RPMI8226 (cell line): Measurements from ENCODE around the gene TRAF6.
A peak's percentile ranks its signal among the peaks of the same experiment; 100 is the strongest.
"Not testable (repeated sequence)": the region's sequence is repeated elsewhere in the genome, so short reads cannot be mapped to it uniquely, and the experiment has no call there.

Experiments used
- DNase-seq: peaks from one replicate; pipeline ENCODE4 v3.0.0-alpha.2; 2015

Gene TRAF6, protein sequence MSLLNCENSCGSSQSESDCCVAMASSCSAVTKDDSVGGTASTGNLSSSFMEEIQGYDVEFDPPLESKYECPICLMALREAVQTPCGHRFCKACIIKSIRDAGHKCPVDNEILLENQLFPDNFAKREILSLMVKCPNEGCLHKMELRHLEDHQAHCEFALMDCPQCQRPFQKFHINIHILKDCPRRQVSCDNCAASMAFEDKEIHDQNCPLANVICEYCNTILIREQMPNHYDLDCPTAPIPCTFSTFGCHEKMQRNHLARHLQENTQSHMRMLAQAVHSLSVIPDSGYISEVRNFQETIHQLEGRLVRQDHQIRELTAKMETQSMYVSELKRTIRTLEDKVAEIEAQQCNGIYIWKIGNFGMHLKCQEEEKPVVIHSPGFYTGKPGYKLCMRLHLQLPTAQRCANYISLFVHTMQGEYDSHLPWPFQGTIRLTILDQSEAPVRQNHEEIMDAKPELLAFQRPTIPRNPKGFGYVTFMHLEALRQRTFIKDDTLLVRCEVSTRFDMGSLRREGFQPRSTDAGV

GRCh38 chr11:36509694-36510593 lies at the start of gene TRAF6:
TRAF6 (minus strand) TSS chr11:36510272; CDS start chr11:36501515, 8,757 bp downstream.
- peak; percentile 85 for DNase-seq

- no peak for DNase-seq
Observed at GRCh38 chr11:36558571-36559413, 48.7 kb upstream of the TRAF6 start.

DNA sequence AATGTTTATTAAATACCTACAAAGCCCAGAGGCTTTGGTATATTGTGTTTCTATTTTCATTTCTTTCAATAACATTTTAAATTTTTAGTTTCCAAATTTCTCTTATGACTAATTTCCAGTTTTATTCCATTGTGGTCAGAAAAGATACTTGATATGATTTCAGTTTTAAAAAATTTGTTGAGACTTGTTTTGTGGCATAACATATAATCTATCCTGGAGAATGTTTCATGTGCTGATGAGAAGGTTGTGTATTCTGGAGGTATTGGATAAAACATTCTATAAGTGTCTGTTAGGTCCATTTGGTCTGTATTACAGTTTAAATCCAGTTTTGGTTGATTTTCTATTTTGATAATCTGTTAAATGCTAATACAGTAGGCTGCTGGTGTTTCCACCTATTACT lies 47.9 kb upstream of the TRAF6 start:
- DNase-seq = no peak

DNA sequence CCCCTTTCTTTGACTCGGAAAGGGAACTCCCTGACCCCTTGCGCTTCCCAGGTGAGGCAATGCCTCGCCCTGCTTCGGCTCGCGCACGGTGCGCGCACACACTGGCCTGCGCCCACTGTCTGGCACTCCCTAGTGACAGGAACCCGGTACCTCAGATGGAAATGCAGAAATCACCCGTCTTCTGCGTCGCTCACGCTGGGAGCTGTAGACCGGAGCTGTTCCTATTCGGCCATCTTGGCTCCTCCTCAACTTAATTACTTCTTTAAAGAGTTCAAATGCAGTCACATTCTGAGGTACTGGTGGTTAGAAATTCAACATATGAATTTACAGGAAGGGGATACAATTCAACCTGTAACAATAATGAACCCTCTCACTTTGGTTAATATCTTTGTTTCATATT lies 47.3 kb upstream of the TRAF6 start:
- DNase-seq = not testable (repeated sequence)

GRCh38 chr11:36550385-36551115 lies 40.5 kb upstream of the TRAF6 start:
- DNase-seq = no peak

DNA sequence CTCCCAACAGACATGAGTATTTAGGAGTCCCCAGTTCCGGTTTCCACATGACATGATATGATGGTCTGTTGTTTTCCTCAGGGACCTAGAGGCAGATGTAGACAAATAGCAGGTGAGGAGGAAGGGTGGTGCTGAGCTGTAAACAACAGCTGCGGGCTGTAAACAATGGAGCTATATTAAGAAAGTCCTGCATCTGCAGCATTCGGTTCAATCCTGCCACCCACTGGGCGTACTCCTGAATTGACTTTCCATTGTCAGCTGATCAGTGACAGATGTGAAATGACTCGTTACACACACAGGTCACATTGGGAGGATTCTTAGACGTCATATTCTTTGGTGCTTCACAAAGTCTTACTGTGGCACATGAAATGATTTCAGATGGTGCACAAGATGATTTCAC lies 30.9 kb upstream of the TRAF6 start:
- peak; percentile 34 for DNase-seq

DNA sequence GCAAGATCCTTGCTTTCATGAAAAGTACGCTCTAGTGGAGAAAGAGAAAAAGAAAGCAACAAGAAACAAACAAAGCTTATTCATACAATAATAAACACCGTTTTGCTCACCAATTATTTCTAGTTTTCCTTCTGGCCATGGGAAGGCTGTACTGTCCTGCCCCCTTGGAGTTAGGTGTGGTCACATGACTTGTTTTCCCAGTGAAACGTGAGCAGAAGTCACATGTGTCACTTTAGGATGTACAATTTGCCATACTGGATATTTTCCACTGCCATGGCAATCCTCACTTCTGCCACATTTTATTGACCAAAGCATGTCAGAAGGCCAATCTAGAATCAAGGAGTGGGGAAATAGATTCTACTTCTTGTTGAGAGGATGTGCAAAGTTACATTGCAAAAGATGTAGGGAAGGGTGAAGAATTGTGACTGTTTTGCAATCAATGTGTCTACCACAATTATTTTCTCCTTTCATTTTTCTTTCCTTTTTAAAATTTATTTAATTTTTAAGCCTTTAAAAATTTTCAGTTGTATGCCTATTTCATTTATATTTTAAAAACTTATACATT lies 24.3 kb upstream of the TRAF6 start:
- no peak for DNase-seq

GRCh38 chr11:36532941-36533601 lies 23.0 kb upstream of the TRAF6 start:
- no peak for DNase-seq

DNA sequence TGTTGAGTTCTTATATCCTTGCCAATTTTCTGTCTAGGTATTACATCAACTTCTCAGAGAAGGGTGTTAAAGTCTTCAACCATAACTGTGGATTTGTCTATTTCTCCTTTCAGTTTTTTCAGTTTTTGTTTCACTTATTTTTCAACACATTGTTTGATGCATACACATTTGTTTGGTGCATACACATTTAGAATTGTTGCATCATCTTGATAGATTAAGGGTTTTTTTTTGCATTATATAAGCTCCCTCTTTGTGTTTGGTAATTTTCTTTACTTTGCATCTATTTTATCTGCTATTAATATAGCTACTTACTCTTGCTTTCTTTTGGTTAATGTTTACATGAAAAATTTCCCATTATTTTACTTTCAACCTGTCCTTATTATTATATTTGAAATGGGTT lies 20.8 kb upstream of the TRAF6 start:
- DNase-seq = no peak

- DNase-seq = no peak
Observed at GRCh38 chr11:36513965-36514364, 3.9 kb upstream of the TRAF6 start.

- DNase-seq = no peak
Observed at GRCh38 chr11:36512016-36512415, 1.9 kb upstream of the TRAF6 start.

GRCh38 chr11:36511062-36511461 lies 990 bp upstream of the TRAF6 start:
- not testable (repeated sequence) for DNase-seq

DNA sequence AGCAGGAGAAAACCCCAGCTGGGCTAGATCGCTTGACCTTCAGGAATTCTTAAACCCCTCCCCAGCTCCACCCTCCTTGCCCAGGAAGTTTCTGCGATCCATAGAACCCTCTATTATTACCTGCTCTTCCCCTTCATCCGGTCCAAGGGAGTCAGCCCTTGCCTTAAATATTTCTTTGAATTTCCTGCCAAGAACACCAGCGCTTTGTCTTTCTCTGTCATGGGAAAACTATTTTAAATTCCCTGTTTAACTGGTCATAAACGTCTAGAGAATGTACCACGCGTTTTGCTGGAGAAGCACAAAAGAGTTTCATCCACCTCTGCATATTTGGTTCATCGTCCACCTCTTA lies 496 bp upstream of the TRAF6 start:
- no peak for DNase-seq

GRCh38 chr11:36509201-36509639 lies 852 bp downstream of the TRAF6 start:
- DNase-seq = peak; percentile 33

DNA sequence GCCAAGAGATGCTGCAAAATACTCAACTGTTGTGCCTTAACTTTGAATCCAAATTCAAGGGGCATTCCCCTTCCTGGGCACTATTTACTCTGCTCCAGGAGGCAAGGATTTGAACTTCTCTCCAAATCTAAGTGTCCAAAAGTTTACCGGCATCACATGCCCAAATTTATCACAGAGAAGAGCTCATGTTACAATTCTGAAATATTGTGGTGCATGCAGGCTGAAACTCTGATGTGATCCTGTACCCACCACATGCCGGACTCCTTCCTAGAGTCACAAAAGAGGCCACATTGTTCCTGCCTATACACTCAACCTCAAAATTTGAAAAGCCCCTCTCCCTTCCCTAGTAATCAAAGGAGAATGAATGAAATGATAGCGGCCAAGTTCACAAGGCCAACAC lies 1.3 kb downstream of the TRAF6 start:
- no peak for DNase-seq

GRCh38 chr11:36507824-36508489 lies 2.1 kb downstream of the TRAF6 start:
- DNase-seq = no peak

DNA sequence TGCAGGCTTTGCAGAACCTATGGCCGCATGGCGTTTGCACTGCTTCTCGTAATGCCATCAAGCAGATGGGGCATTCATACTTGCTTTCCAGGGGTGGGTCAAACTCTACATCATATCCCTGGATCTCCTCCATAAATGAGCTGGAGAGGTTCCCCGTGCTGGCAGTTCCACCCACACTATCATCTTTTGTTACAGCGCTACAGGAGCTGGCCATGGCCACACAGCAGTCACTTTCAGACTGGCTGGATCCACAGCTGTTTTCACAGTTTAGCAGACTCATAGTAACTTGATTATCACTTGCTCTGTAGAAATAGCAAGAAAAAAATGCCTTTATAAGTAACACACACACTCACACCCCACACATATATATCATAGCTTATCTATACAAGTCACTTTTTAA lies 8.8 kb downstream of the TRAF6 start:
- no peak for DNase-seq

DNA sequence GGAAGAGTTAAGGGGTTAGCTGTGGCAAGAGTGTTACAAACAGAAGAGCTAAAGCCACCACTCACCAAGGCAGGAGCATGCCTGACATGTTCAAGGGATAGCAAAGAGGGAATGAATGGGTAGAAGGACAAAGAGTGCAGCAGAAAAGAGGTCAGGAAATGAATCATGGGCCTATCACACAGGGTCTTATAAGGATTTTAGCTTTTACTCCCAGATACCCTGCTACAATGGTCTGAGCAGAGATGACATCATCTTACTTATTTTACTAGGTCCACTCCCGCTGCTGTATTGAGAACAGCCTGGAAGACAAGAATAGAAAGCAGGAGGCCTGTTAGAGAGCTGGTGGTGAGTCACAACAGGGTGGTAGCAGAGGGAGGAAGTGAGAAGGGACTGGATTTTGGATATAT lies 9.8 kb downstream of the TRAF6 start:
- no peak for DNase-seq

DNA sequence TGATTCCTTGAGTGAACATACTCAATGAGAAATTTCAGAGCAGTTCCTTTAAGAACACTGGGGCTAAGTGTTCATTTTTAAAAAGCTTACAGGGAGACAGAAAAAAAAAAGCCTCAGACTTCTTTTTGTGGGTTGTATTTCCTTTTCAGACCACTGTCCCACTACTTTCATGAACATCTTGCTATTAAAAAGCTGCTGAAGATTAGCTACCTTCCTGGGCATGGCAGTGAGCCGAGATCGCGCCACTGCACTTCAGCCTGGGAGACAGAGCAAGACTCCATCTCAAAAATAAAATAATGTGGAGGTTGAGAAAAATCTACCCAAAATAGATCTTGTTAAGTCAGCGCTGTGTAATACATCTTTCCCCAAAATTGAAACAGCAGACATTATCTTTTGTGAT lies 10.8 kb downstream of the TRAF6 start:
- no peak for DNase-seq

- DNase-seq = no peak
Observed at GRCh38 chr11:36498721-36499120, 11.4 kb downstream of the TRAF6 start.

- no peak for DNase-seq
Observed at GRCh38 chr11:36493332-36493731, 16.7 kb downstream of the TRAF6 start.
